HFF-Myc (cell line): Measurements from ENCODE around the gene MED27.

Source experiments
- DNase-seq: peaks from one replicate; pipeline ENCODE4 v3.0.0-alpha.2; 2011; ENCODE audit warnings: low read depth; ENCODE audit errors: extremely low read depth
- H3K4me3 ChIP-seq: replicated peaks from 2 replicates; pipeline ENCODE4 v1.5.1; 2011; ENCODE audit warnings: low read depth, mild to moderate bottlenecking, control low read depth, low read length
- TF ChIP-seq, protein P1 (sequence below): IDR thresholded peaks from 2 replicates; pipeline ENCODE4 v1.5.1; 2012; ENCODE audit warnings: mild to moderate bottlenecking, low read depth, low read length, control low read depth; ENCODE audit errors: missing control alignments

Gene MED27

GRCh38 chr9:131972889-131973288 lies 106.8 kb downstream of the MED27 start:
- TF ChIP-seq, protein P1, sequence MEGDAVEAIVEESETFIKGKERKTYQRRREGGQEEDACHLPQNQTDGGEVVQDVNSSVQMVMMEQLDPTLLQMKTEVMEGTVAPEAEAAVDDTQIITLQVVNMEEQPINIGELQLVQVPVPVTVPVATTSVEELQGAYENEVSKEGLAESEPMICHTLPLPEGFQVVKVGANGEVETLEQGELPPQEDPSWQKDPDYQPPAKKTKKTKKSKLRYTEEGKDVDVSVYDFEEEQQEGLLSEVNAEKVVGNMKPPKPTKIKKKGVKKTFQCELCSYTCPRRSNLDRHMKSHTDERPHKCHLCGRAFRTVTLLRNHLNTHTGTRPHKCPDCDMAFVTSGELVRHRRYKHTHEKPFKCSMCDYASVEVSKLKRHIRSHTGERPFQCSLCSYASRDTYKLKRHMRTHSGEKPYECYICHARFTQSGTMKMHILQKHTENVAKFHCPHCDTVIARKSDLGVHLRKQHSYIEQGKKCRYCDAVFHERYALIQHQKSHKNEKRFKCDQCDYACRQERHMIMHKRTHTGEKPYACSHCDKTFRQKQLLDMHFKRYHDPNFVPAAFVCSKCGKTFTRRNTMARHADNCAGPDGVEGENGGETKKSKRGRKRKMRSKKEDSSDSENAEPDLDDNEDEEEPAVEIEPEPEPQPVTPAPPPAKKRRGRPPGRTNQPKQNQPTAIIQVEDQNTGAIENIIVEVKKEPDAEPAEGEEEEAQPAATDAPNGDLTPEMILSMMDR, result no peak
- DNase-seq, result no peak
- H3K4me3 ChIP-seq, result no peak overlapping the region

DNA sequence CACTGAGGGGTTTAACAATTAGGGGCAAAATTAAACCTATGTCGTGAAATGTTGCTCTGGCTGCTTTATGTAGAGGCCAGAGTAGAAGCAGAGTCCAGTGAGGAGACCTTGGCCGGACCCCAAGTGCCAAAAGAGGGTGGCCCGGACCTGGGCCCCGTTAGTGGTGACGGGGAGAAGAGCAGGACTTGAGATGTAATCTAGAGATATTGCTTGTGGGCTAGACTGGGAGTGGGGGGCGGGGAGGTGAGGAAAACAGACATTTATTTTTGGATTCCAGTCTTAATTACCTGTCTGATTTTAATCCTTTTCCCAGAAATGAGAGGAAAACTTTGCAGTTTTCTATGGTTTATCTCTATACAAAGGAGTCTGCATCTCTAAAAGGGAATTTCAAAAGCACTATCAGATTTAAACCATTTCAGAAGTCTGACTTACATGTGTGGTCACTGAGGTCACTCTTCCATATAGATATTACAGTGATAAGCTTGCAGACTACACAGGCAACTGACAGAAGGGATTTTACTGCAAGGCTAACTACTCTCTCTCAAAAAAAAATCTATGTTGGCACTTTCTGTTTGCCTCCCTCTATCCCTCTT lies 108.1 kb downstream of the MED27 start:
- DNase-seq, result no peak
- H3K4me3 ChIP-seq, result no peak overlapping the region
- TF ChIP-seq, protein P1, result no peak

DNA sequence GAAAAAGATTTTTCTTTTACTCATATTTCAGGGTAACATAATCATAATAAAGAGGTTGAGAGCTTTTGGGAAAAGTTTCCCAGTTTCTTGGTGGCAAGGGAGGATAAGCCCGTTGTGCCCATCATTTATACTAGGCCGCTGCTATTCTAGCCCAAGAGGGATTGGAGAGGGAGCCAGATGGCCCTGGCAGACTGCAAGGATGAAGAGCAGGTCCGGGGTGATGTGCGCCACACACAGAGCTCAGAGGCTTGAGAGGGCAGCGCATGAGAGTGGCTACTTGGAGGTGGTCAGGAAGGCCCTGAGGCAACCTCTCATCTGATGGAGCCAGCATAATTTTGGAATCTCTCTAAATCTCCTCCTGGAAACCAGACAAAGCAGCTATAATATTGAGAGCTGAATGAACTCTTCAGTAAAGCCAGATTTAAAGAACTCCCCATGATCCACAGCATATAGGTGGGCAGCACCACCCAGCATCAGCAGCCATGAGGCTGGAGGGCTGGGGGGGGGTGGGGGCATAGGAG lies 110.1 kb downstream of the MED27 start:
- no peak for DNase-seq
- TF ChIP-seq, protein P1, result no peak
- H3K4me3 ChIP-seq, result no peak overlapping the region

GRCh38 chr9:131968632-131969031 lies 111.0 kb downstream of the MED27 start:
- TF ChIP-seq, protein P1, result no peak
- no peak for DNase-seq
- no peak overlapping the region for H3K4me3 ChIP-seq

GRCh38 chr9:131965841-131966240 lies 113.8 kb downstream of the MED27 start:
- no peak for DNase-seq
- TF ChIP-seq, protein P1, result no peak
- H3K4me3 ChIP-seq, result no peak overlapping the region

- no peak overlapping the region for H3K4me3 ChIP-seq
- TF ChIP-seq, protein P1, result no peak
- DNase-seq, result no peak
Measured at GRCh38 chr9:131965103-131965502, 114.6 kb downstream of the MED27 start.
